ENCODE measurements around the gene COL7A1.

Gene COL7A1

DNA sequence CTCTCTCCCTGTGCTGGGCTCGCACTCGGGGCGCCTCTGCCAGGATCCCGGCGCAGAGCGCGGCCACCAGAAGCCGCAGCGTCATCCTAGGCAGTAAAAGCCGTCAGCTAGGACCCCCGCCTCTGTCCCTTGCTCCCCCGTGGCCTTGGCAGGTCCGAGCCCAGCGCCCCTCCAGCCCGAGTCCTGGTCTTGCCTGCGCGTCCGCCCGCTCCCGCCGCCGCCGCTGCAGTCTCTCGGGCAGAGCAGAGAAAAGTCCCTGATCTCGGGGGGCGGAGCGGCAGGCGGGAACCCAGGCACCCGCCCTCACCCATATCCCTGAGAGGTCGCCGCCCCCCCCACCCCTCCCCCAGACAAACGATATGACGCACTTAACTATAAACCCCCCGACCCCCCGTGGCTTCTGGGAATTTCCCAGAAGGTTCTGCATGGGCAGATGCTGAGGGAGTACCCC is at the start of gene COL7A1:
Gene COL7A1, minus strand, starts transcription at position 255 of the 451 bp plus-strand sequence. Its CDS starts 170 bp downstream, at position 85.
- H3K4me3 ChIP-seq (ENCODE audit: low read depth, low read length), result peak within 1 kb of the TSS; percentile 53
- H3K9ac ChIP-seq (ENCODE audit: low read depth, low read length), result peak within 1 kb of the TSS; percentile 56
- H3K27me3 ChIP-seq (ENCODE audit: control insufficient read depth, insufficient read depth, low read length), result no peaks in the 10 kb centered on the region
- peaks cover 61% of the 10 kb centered on the region for H3K36me3 ChIP-seq (ENCODE audit: control insufficient read depth, insufficient read depth, low read length)
- H3K4me1 ChIP-seq (ENCODE audit: control insufficient read depth, insufficient read depth, low read length), result peaks cover 9% of the 10 kb centered on the region
- H3K9me3 ChIP-seq (ENCODE audit: control insufficient read depth, insufficient read depth, low read length), result no peaks in the 10 kb centered on the region

DNA sequence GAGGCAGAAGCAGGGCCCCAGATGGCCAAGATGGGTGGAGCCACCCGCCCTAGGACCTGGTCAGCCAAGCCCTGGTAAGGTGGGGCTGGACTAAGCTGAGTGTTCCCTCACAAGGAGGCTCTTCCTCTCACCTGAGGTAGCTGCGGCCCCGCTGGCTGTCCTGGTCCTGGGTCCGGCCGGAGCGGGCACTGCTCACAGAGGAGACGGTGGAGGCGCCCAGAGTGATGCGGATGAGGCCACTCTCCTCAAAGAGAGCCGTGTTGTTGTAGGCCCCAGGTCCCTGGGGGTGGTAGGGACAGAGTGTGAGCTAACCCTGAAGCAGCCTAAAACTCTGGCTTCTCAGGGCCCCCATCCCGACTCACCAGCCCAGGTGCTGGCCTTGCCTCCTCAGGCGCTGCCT is 47.5 kb upstream of the COL7A1 start:
- no peak overlapping the region for H3K9ac ChIP-seq (ENCODE audit: low read depth, low read length)
- H3K27me3 ChIP-seq (ENCODE audit: control insufficient read depth, insufficient read depth, low read length), result no peaks in the 10 kb centered on the region
- H3K36me3 ChIP-seq (ENCODE audit: control insufficient read depth, insufficient read depth, low read length), result peaks cover 54% of the 10 kb centered on the region
- H3K9me3 ChIP-seq (ENCODE audit: control insufficient read depth, insufficient read depth, low read length), result no peaks in the 10 kb centered on the region
- H3K4me3 ChIP-seq (ENCODE audit: low read depth, low read length), result no peak overlapping the region
- H3K4me1 ChIP-seq (ENCODE audit: control insufficient read depth, insufficient read depth, low read length), result no peaks in the 10 kb centered on the region

GRCh38 chr3:48641396-48641795 is 46.3 kb upstream of the COL7A1 start:
- peaks cover 51% of the 10 kb centered on the region for H3K36me3 ChIP-seq (ENCODE audit: control insufficient read depth, insufficient read depth, low read length)
- H3K9ac ChIP-seq (ENCODE audit: low read depth, low read length), result no peak overlapping the region
- no peaks in the 10 kb centered on the region for H3K9me3 ChIP-seq (ENCODE audit: control insufficient read depth, insufficient read depth, low read length)

GRCh38 chr3:48639944-48640606 is 44.9 kb upstream of the COL7A1 start:
- no peaks in the 10 kb centered on the region for H3K27me3 ChIP-seq (ENCODE audit: control insufficient read depth, insufficient read depth, low read length)
- no peaks in the 10 kb centered on the region for H3K9me3 ChIP-seq (ENCODE audit: control insufficient read depth, insufficient read depth, low read length)
- H3K4me1 ChIP-seq (ENCODE audit: control insufficient read depth, insufficient read depth, low read length), result no peaks in the 10 kb centered on the region
- H3K4me3 ChIP-seq (ENCODE audit: low read depth, low read length), result no peak overlapping the region
- no peak overlapping the region for H3K9ac ChIP-seq (ENCODE audit: low read depth, low read length)
- peaks cover 39% of the 10 kb centered on the region for H3K36me3 ChIP-seq (ENCODE audit: control insufficient read depth, insufficient read depth, low read length)

More at GRCh38 chr3:48641396-48641795, 46.3 kb upstream of the COL7A1 start:
- no peak overlapping the region for H3K4me3 ChIP-seq (ENCODE audit: low read depth, low read length)
- no peaks in the 10 kb centered on the region for H3K4me1 ChIP-seq (ENCODE audit: control insufficient read depth, insufficient read depth, low read length)
- H3K27me3 ChIP-seq (ENCODE audit: control insufficient read depth, insufficient read depth, low read length), result no peaks in the 10 kb centered on the region

GRCh38 chr3:48637305-48637704 is 42.2 kb upstream of the COL7A1 start:
- no peaks in the 10 kb centered on the region for H3K9me3 ChIP-seq (ENCODE audit: control insufficient read depth, insufficient read depth, low read length)
- H3K4me3 ChIP-seq (ENCODE audit: low read depth, low read length), result no peak overlapping the region
- peaks cover 32% of the 10 kb centered on the region for H3K36me3 ChIP-seq (ENCODE audit: control insufficient read depth, insufficient read depth, low read length)
- no peaks in the 10 kb centered on the region for H3K27me3 ChIP-seq (ENCODE audit: control insufficient read depth, insufficient read depth, low read length)
- no peak overlapping the region for H3K9ac ChIP-seq (ENCODE audit: low read depth, low read length)
- no peaks in the 10 kb centered on the region for H3K4me1 ChIP-seq (ENCODE audit: control insufficient read depth, insufficient read depth, low read length)

GRCh38 chr3:48636149-48636655 is 41.1 kb upstream of the COL7A1 start:
- peak overlapping the region; percentile 89 for H3K4me3 ChIP-seq (ENCODE audit: low read depth, low read length)
- H3K27me3 ChIP-seq (ENCODE audit: control insufficient read depth, insufficient read depth, low read length), result no peaks in the 10 kb centered on the region
- peaks cover 38% of the 10 kb centered on the region for H3K36me3 ChIP-seq (ENCODE audit: control insufficient read depth, insufficient read depth, low read length)
- H3K9ac ChIP-seq (ENCODE audit: low read depth, low read length), result peak overlapping the region; percentile 28
- no peaks in the 10 kb centered on the region for H3K9me3 ChIP-seq (ENCODE audit: control insufficient read depth, insufficient read depth, low read length)
- no peaks in the 10 kb centered on the region for H3K4me1 ChIP-seq (ENCODE audit: control insufficient read depth, insufficient read depth, low read length)

GRCh38 chr3:48635222-48636021 is 40.3 kb upstream of the COL7A1 start, which contains the start of gene SLC26A6:
Gene SLC26A6 (minus strand): TSS chr3:48635461. CDS start chr3:48635393, 68 bp downstream.
- peak within 1 kb of the TSS; percentile 81 for H3K9ac ChIP-seq (ENCODE audit: low read depth, low read length)
- H3K9me3 ChIP-seq (ENCODE audit: control insufficient read depth, insufficient read depth, low read length), result no peaks in the 10 kb centered on the region
- no peaks in the 10 kb centered on the region for H3K27me3 ChIP-seq (ENCODE audit: control insufficient read depth, insufficient read depth, low read length)
- H3K36me3 ChIP-seq (ENCODE audit: control insufficient read depth, insufficient read depth, low read length), result peaks cover 45% of the 10 kb centered on the region
- H3K4me3 ChIP-seq (ENCODE audit: low read depth, low read length), result peak within 1 kb of the TSS; percentile 89
- H3K4me1 ChIP-seq (ENCODE audit: control insufficient read depth, insufficient read depth, low read length), result no peaks in the 10 kb centered on the region

GRCh38 chr3:48634661-48635221 is 39.6 kb upstream of the COL7A1 start:
- peak overlapping the region; percentile 89 for H3K4me3 ChIP-seq (ENCODE audit: low read depth, low read length)
- H3K9ac ChIP-seq (ENCODE audit: low read depth, low read length), result peak overlapping the region; percentile 81
- no peaks in the 10 kb centered on the region for H3K4me1 ChIP-seq (ENCODE audit: control insufficient read depth, insufficient read depth, low read length)
- H3K27me3 ChIP-seq (ENCODE audit: control insufficient read depth, insufficient read depth, low read length), result no peaks in the 10 kb centered on the region
- no peaks in the 10 kb centered on the region for H3K9me3 ChIP-seq (ENCODE audit: control insufficient read depth, insufficient read depth, low read length)
- H3K36me3 ChIP-seq (ENCODE audit: control insufficient read depth, insufficient read depth, low read length), result peaks cover 44% of the 10 kb centered on the region

- Histone ChIP-seq H3K9me3 (ENCODE audit: control insufficient read depth, insufficient read depth, low read length) (no peaks in the 10 kb centered on the region), H3K4me3 (ENCODE audit: low read depth, low read length) (no peak overlapping the region), H3K9ac (ENCODE audit: low read depth, low read length) (no peak overlapping the region), H3K36me3 (ENCODE audit: control insufficient read depth, insufficient read depth, low read length) (peaks cover 47% of the 10 kb centered on the region), H3K4me1 (ENCODE audit: control insufficient read depth, insufficient read depth, low read length) (no peaks in the 10 kb centered on the region), H3K27me3 (ENCODE audit: control insufficient read depth, insufficient read depth, low read length) (no peaks in the 10 kb centered on the region)
Measured at GRCh38 chr3:48633743-48634142, 38.6 kb upstream of the COL7A1 start.

DNA sequence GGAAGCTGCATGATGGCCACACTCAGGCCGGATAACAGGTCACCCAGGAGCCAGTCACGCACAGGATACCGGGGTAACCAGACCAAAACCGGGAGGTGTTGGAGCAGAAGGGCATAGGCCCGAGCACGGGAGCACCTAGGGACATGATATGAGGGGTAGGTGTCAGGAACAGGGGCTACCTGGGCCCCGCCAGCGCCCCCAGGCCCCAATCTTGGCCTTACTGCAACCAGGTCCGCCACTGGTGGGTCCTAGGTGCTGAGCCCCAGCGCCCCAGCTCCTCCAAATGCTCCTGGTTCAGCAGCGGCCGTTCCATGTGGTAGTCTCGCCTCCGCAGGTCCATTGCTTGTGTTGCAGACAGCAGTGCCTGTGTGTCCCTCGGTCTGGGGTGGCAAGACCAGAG is 38.1 kb upstream of the COL7A1 start:
- Histone ChIP-seq H3K4me3 (ENCODE audit: low read depth, low read length) (no peak overlapping the region), H3K4me1 (ENCODE audit: control insufficient read depth, insufficient read depth, low read length) (no peaks in the 10 kb centered on the region), H3K9me3 (ENCODE audit: control insufficient read depth, insufficient read depth, low read length) (no peaks in the 10 kb centered on the region), H3K36me3 (ENCODE audit: control insufficient read depth, insufficient read depth, low read length) (peaks cover 51% of the 10 kb centered on the region), H3K9ac (ENCODE audit: low read depth, low read length) (no peak overlapping the region), H3K27me3 (ENCODE audit: control insufficient read depth, insufficient read depth, low read length) (no peaks in the 10 kb centered on the region)

GRCh38 chr3:48631516-48632448 is 36.7 kb upstream of the COL7A1 start:
- Histone ChIP-seq H3K4me3 (ENCODE audit: low read depth, low read length) (no peak overlapping the region), H3K4me1 (ENCODE audit: control insufficient read depth, insufficient read depth, low read length) (no peaks in the 10 kb centered on the region), H3K9ac (ENCODE audit: low read depth, low read length) (no peak overlapping the region), H3K36me3 (ENCODE audit: control insufficient read depth, insufficient read depth, low read length) (peaks cover 66% of the 10 kb centered on the region), H3K9me3 (ENCODE audit: control insufficient read depth, insufficient read depth, low read length) (no peaks in the 10 kb centered on the region), H3K27me3 (ENCODE audit: control insufficient read depth, insufficient read depth, low read length) (no peaks in the 10 kb centered on the region)

Data from iPS-15b (cell line).